Thymus (tissue), 11 donors: ENCODE data around the gene NADSYN1. TPM values are rescaled to one million over a fixed set of nuclear protein-coding genes. Genes with fewer than 3 reads are reported as not detected.

ENCODE experiments used
- DNase-seq, 9 donors: peaks; one replicate each; pipeline ENCODE4 v3.0.0-alpha.2; 2013; ENCODE audit warnings: low spot score in 9 of 9, low read depth in 6 of 9, missing footprints in 1 of 9
- H3K27ac ChIP-seq, 2 donors: one replicate each; pipeline ENCODE4 v1.5.1; 2013; ENCODE audit warnings: control low read depth in 1 of 2, low read depth in 1 of 2, low read length in 1 of 2, mild to moderate bottlenecking in 1 of 2, moderate library complexity in 1 of 2
- H3K27me3 ChIP-seq, 2 donors: one replicate each; pipeline ENCODE4 v1.5.1; 2013; ENCODE audit warnings: low read length in 1 of 2; ENCODE audit not compliant: control insufficient read depth in 2 of 2, insufficient read depth in 1 of 2
- H3K36me3 ChIP-seq, 2 donors: one replicate each; pipeline ENCODE4 v1.5.1; 2013; ENCODE audit warnings: low read length in 1 of 2, mild to moderate bottlenecking in 1 of 2, moderate library complexity in 1 of 2; ENCODE audit not compliant: control insufficient read depth in 2 of 2, insufficient read depth in 2 of 2
- H3K4me1 ChIP-seq, 2 donors: one replicate each; pipeline ENCODE4 v1.5.1; 2013; ENCODE audit warnings: low read length in 2 of 2; ENCODE audit not compliant: control insufficient read depth in 2 of 2, insufficient read depth in 2 of 2
- H3K4me3 ChIP-seq, 2 donors: one replicate each; pipeline ENCODE4 v1.5.1; 2013; ENCODE audit warnings: low read length in 2 of 2, control low read depth in 1 of 2, mild to moderate bottlenecking in 1 of 2
- H3K9me3 ChIP-seq, 2 donors: one replicate each; pipeline ENCODE4 v1.5.1; 2013; ENCODE audit warnings: low read length in 1 of 2, mild to moderate bottlenecking in 1 of 2; ENCODE audit not compliant: control insufficient read depth in 2 of 2, insufficient read depth in 1 of 2
- WGBS: extraction: QIAGEN DNeasy Blood & Tissue Kit; methylation state at CpG from one replicate; pipeline ENCODE4 v1.1.7; 2013; 5-methylcytosine and 5-hydroxymethylcytosine counted together
- polyA plus RNA-seq: library from polyadenylated mRNA; stranded (reverse); fragments of 200-250 nt; gene quantifications from one replicate; pipeline ENCODE4 v1.2.3, GENCODE V29; 2013
- total RNA-seq: library from RNA; stranded (reverse); fragments of 120-200 nt; gene quantifications from one replicate; pipeline ENCODE4 v1.2.4, GENCODE V29; 2013
- donor health status: healthy.

NADSYN1 gene
- total and polyA plus RNA-seq, 2 donors = 47.9 to 113 TPM

- H3K27ac ChIP-seq = no peak overlapping the region
- no peaks in the 10 kb centered on the region for H3K9me3 ChIP-seq
- H3K36me3 ChIP-seq = peaks cover 35 to 38% of the 10 kb centered on the region in 2 donors
- WGBS = 84% methylated on average over 7 of the region's 7 CpGs
- peak overlapping the region; percentile 74 to 95 for H3K4me3 ChIP-seq
- DNase-seq = no peak
- H3K27me3 ChIP-seq = no peaks in the 10 kb centered on the region
- peaks cover 26 to 35% of the 10 kb centered on the region in 2 donors for H3K4me1 ChIP-seq
Measured at GRCh38 chr11:71453918-71454304, 908 bp downstream of the NADSYN1 start.

GRCh38 chr11:71454470-71455113 lies 1.6 kb downstream of the NADSYN1 start:
- peak in 2 of 9 donors; percentile 13 to 31 for DNase-seq
- H3K27me3 ChIP-seq = no peaks in the 10 kb centered on the region
- 75% methylated on average over 7 of the region's 7 CpGs for WGBS
- no peak overlapping the region for H3K4me3 ChIP-seq
- no peaks in the 10 kb centered on the region for H3K9me3 ChIP-seq
- H3K27ac ChIP-seq = no peak overlapping the region
- H3K36me3 ChIP-seq = peaks cover 42 to 43% of the 10 kb centered on the region in 2 donors
- H3K4me1 ChIP-seq = peaks cover 19 to 28% of the 10 kb centered on the region in 2 donors

GRCh38 chr11:71456294-71456693 lies 3.3 kb downstream of the NADSYN1 start:
- Histone ChIP-seq H3K36me3 (peaks cover 58% of the 10 kb centered on the region in 2 donors), H3K27ac (no peak overlapping the region), H3K4me1 (peaks cover 16 to 25% of the 10 kb centered on the region in 2 donors), H3K9me3 (no peaks in the 10 kb centered on the region), H3K27me3 (no peaks in the 10 kb centered on the region), H3K4me3 (no peak overlapping the region)
- WGBS = over 99% methylated on average over 8 of the region's 8 CpGs
- no peak for DNase-seq

- peaks cover 11 to 19% of the 10 kb centered on the region in 2 donors for H3K4me1 ChIP-seq
- no peak for DNase-seq
- H3K36me3 ChIP-seq = peaks cover 61 to 63% of the 10 kb centered on the region in 2 donors
Measured at GRCh38 chr11:71456831-71457230, 3.8 kb downstream of the NADSYN1 start.

GRCh38 chr11:71458146-71459070 lies 5.4 kb downstream of the NADSYN1 start:
- no peak for DNase-seq
- Histone ChIP-seq H3K27ac (no peak overlapping the region), H3K4me1 (peaks cover 8 to 9% of the 10 kb centered on the region in 2 donors), H3K4me3 (no peak overlapping the region), H3K27me3 (no peaks in the 10 kb centered on the region), H3K9me3 (no peaks in the 10 kb centered on the region), H3K36me3 (peaks cover 66 to 72% of the 10 kb centered on the region in 2 donors)
- WGBS = 96% methylated on average over 26 of the region's 26 CpGs

More at GRCh38 chr11:71456831-71457230, 3.8 kb downstream of the NADSYN1 start:
- WGBS = 96% methylated on average over 10 of the region's 10 CpGs
- Histone ChIP-seq H3K4me3 (no peak overlapping the region), H3K9me3 (no peaks in the 10 kb centered on the region), H3K27ac (no peak overlapping the region), H3K27me3 (no peaks in the 10 kb centered on the region)

- Histone ChIP-seq H3K4me1 (peaks cover 0 to 1% of the 10 kb centered on the region in 2 donors), H3K4me3 (no peak overlapping the region), H3K9me3 (no peaks in the 10 kb centered on the region), H3K27me3 (no peaks in the 10 kb centered on the region), H3K36me3 (peaks cover 70 to 80% of the 10 kb centered on the region in 2 donors), H3K27ac (no peak overlapping the region)
- WGBS = 98% methylated on average over 23 of the region's 23 CpGs
- no peak for DNase-seq
Measured at GRCh38 chr11:71459076-71459766, 6.2 kb downstream of the NADSYN1 start.

GRCh38 chr11:71459767-71460320 lies 6.8 kb downstream of the NADSYN1 start:
- Histone ChIP-seq H3K9me3 (no peaks in the 10 kb centered on the region), H3K27me3 (no peaks in the 10 kb centered on the region), H3K27ac (no peak overlapping the region), H3K36me3 (peaks cover 70 to 80% of the 10 kb centered on the region in 2 donors), H3K4me1 (no peaks in the 10 kb centered on the region), H3K4me3 (no peak overlapping the region)
- no peak for DNase-seq
- WGBS = 92% methylated on average over 11 of the region's 11 CpGs

- DNase-seq = no peak
- H3K27ac ChIP-seq = no peak overlapping the region
- H3K9me3 ChIP-seq = no peaks in the 10 kb centered on the region
- H3K4me3 ChIP-seq = no peak overlapping the region
- no peaks in the 10 kb centered on the region for H3K27me3 ChIP-seq
- H3K4me1 ChIP-seq = no peaks in the 10 kb centered on the region
- H3K36me3 ChIP-seq = peaks cover 57 to 77% of the 10 kb centered on the region in 2 donors
- WGBS = 97% methylated on average over 9 of the region's 9 CpGs
Measured at GRCh38 chr11:71461696-71462095, 8.7 kb downstream of the NADSYN1 start.
